SK-N-SH (cell line): Measurements from ENCODE around the gene AGFG1. TPM values are rescaled to one million over a fixed set of nuclear protein-coding genes. Genes with fewer than 3 reads are reported as not detected.

Experiments
- CTCF ChIA-PET: fragments of 300-600, 350-600 bp; formaldehyde crosslinking; extraction: SDS; loops from one replicate; lab custom pipeline; 2021; lab: Yijun Ruan, JAX
- POLR2A ChIA-PET: fragments of 350-600 bp; sonication (Branson Sonifier 250); formaldehyde crosslinking; extraction: SDS; loops from one replicate; lab custom pipeline; 2020; ENCODE audit warnings: antibody characterized with exemption, inconsistent platforms; lab: Yijun Ruan, JAX
- DNase-seq: peaks from one replicate; pipeline ENCODE4 v3.0.0; 2012
- H2AFZ ChIP-seq: fragments of 200-600 bp; sonication (generic); 2 replicates; pipeline ENCODE4 v1.8.1; 2016; ENCODE audit warnings: antibody characterized with exemption, mild to moderate bottlenecking, low read depth
- H3F3A ChIP-seq: fragments of 200-600 bp; sonication (generic); replicated peaks from 2 replicates; pipeline ENCODE3; 2016; ENCODE audit warnings: antibody characterized with exemption, mild to moderate bottlenecking; ENCODE audit not compliant: insufficient read depth
- H3K27ac ChIP-seq, 2 experiments: fragments of 200-500 bp in 1 of 2; fragments of 200-600 bp in 1 of 2; sonication (Bioruptor generic) in 1 of 2; sonication (generic), shearing (Covaris generic) in 1 of 2; 2 replicates each; pipeline versions ENCODE4 v1.5.1 to v1.6.1; 2014 to 2016; ENCODE audit warnings: low read depth in 2 of 2, inconsistent platforms in 1 of 2, low read length in 1 of 2, mild to moderate bottlenecking in 1 of 2, mixed read lengths in 1 of 2
- H3K27me3 ChIP-seq: fragments of 200-600 bp; sonication (generic), shearing (Covaris generic); 2 replicates; pipeline ENCODE4 v1.6.1; 2016; ENCODE audit warnings: mixed run types; ENCODE audit not compliant: insufficient read depth
- H3K36me3 ChIP-seq, 2 experiments: fragments of 200-500 bp in 1 of 2; fragments of 200-600 bp in 1 of 2; sonication (Bioruptor generic) in 1 of 2; sonication (generic) in 1 of 2; replicated peaks in 1 of 2; 2 replicates each; pipeline versions ENCODE3 to v1.5.1; 2014 to 2016; ENCODE audit warnings: low read length in 1 of 2, mild to moderate bottlenecking in 1 of 2; ENCODE audit not compliant: insufficient read depth in 2 of 2, control insufficient read depth in 1 of 2
- H3K4me1 ChIP-seq, 2 experiments: fragments of 200-500 bp in 1 of 2; fragments of 200-600 bp in 1 of 2; sonication (Bioruptor generic) in 1 of 2; sonication (generic), shearing (Covaris generic) in 1 of 2; 2 replicates each; pipeline versions ENCODE4 v1.5.1 to v1.6.1; 2014 to 2016; ENCODE audit warnings: low read depth in 1 of 2, low read length in 1 of 2, mixed run types in 1 of 2; ENCODE audit not compliant: insufficient read depth in 2 of 2, control insufficient read depth in 1 of 2
- H3K4me2 ChIP-seq: fragments of 200-600 bp; sonication (generic), shearing (Covaris generic); 2 replicates; pipeline ENCODE4 v1.6.1; 2017; ENCODE audit warnings: mixed run types
- H3K4me3 ChIP-seq, 2 experiments: fragments of 200-500 bp in 1 of 2; fragments of 200-600 bp in 1 of 2; sonication (Bioruptor generic) in 1 of 2; sonication (generic), shearing (Covaris generic) in 1 of 2; 2 replicates each; pipeline versions ENCODE4 v1.5.1 to v1.8.1; 2014 to 2016; ENCODE audit warnings: low read depth in 2 of 2, inconsistent platforms in 1 of 2, low read length in 1 of 2, mild to moderate bottlenecking in 1 of 2, mixed read lengths in 1 of 2, moderate library complexity in 1 of 2
- H3K79me2 ChIP-seq: fragments of 200-600 bp; sonication (generic); 2 replicates; pipeline ENCODE4 v1.8.1; 2017; ENCODE audit warnings: mild to moderate bottlenecking; ENCODE audit not compliant: insufficient read depth
- H3K9ac ChIP-seq: fragments of 200-600 bp; sonication (generic); 2 replicates; pipeline ENCODE4 v1.6.1; 2017; ENCODE audit warnings: mixed run types
- H3K9me2 ChIP-seq: fragments of 200-600 bp; sonication (generic); 2 replicates; pipeline ENCODE4 v1.6.1; 2017; ENCODE audit warnings: mixed run types
- H3K9me3 ChIP-seq: fragments of 200-600 bp; sonication (generic); 2 replicates; pipeline ENCODE4 v1.6.1; 2017; ENCODE audit warnings: mixed run types, mild to moderate bottlenecking, moderate library complexity
- H4K20me1 ChIP-seq: fragments of 200-600 bp; sonication (generic); 2 replicates; pipeline ENCODE4 v1.6.1; 2017; ENCODE audit warnings: mild to moderate bottlenecking, mixed run types; ENCODE audit not compliant: insufficient read depth
- CHD2 ChIP-seq: fragments of 150-350 bp; IDR thresholded peaks from 2 replicates; pipeline ENCODE4 v1.6.1; 2018; ENCODE audit warnings: low read length; ENCODE audit not compliant: partially characterized antibody
- ELF1 ChIP-seq: IDR thresholded peaks from 2 replicates; pipeline ENCODE4 v1.4.0; 2012
- EP300 ChIP-seq, 2 experiments: IDR thresholded peaks; 2 replicates each; pipeline versions ENCODE4 v1.4.0 to v1.6.1; 2012; ENCODE audit warnings: borderline replicate concordance in 1 of 2, low read depth in 1 of 2, low read length in 1 of 2
- FOSL2 ChIP-seq: IDR thresholded peaks from 2 replicates; pipeline ENCODE4 v1.4.0; 2012; ENCODE audit warnings: low read depth, mild to moderate bottlenecking, moderate library complexity, borderline replicate concordance
- FOXJ3 ChIP-seq: sonication (generic); formaldehyde crosslinking; IDR thresholded peaks from 2 replicates; pipeline ENCODE4 v1.5.1; 2020; ENCODE audit warnings: mild to moderate bottlenecking, missing genetic modification reagents
- JUND ChIP-seq: IDR thresholded peaks from 2 replicates; pipeline ENCODE4 v1.4.0; 2012
- NRF1 ChIP-seq: IDR thresholded peaks from 2 replicates; pipeline ENCODE4 v1.6.1; 2012; ENCODE audit warnings: low read depth, mild to moderate bottlenecking, low read length
- POLR2AphosphoS5 ChIP-seq: IDR thresholded peaks from 2 replicates; pipeline ENCODE4 v1.6.1; 2012; ENCODE audit warnings: low read depth, low read length
- RAD21 ChIP-seq: IDR thresholded peaks from 2 replicates; pipeline ENCODE4 v1.6.1; 2012; ENCODE audit warnings: mild to moderate bottlenecking, low read length
- RCOR1 ChIP-seq: fragments of 150-350 bp; IDR thresholded peaks from 2 replicates; pipeline ENCODE4 v1.6.1; 2017; ENCODE audit warnings: antibody characterized with exemption, low read length
- RXRA ChIP-seq: IDR thresholded peaks from 2 replicates; pipeline ENCODE4 v1.4.0; 2012; ENCODE audit warnings: low read depth, mild to moderate bottlenecking, borderline replicate concordance
- SMC3 ChIP-seq: IDR thresholded peaks from 2 replicates; pipeline ENCODE4 v1.6.1; 2012; ENCODE audit warnings: low read depth, low read length, improper control_type of control experiment
- TAF1 ChIP-seq: IDR thresholded peaks from 2 replicates; pipeline ENCODE4 v1.6.1; 2012; ENCODE audit warnings: low read depth, mild to moderate bottlenecking, low read length, moderate library complexity, borderline replicate concordance
- TCF12 ChIP-seq: IDR thresholded peaks from 2 replicates; pipeline ENCODE4 v1.4.0; 2012
- WGBS: methylation state at CpG from one replicate; pipeline ENCODE4 v1.1.6; 2017; ENCODE audit warnings: low lambda C conversion rate; 5-methylcytosine and 5-hydroxymethylcytosine counted together
- polyA plus RNA-seq, 3 experiments: library from polyadenylated mRNA; depleted of rRNA; stranded (reverse); fragments of >200 nt; gene quantifications; 2 replicates each; pipeline ENCODE4 v1.2.3, GENCODE V29; 2012
- TF ChIP-seq, protein P1 (sequence below): IDR thresholded peaks from 2 replicates; pipeline ENCODE4 v1.4.0; 2012; ENCODE audit warnings: low read depth, borderline replicate concordance
- TF ChIP-seq, protein P2 (sequence below): fragments of 200-600 bp; sonication (generic); IDR thresholded peaks from 2 replicates; pipeline ENCODE4 v1.6.1; 2017; ENCODE audit warnings: antibody characterized with exemption, mild to moderate bottlenecking, moderate library complexity
- TF ChIP-seq, protein P3 (sequence below): fragments of 150-350 bp; IDR thresholded peaks from 2 replicates; pipeline ENCODE4 v1.6.1; 2016; ENCODE audit warnings: mild to moderate bottlenecking, low read depth, low read length

Gene AGFG1
- polyA plus RNA-seq, 1 of the 3 experiments (the other 2 are of a cell fraction) = 42.3 TPM

DNA sequence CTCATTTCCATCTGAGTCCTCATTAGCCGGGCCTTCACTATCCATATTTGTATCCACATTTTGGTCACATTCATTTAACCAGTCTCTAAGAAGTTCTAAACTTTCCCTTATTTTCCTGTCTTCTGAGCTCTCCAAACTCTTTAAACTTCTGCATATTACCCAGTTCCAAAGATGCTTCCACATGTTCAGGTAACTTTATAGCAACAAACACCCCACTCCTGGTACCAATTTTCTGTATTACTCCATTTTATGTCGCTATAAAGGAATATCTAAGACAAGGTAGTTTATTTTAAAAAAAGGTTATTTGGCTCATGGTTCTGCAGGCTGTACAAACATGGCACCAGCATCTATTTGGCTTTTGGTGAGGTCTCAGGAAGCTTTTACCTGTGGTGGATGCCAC lies 38.8 kb upstream of the AGFG1 start:
- Histone ChIP-seq H2AFZ (no peak overlapping the region), H3K79me2 (no peaks in the 10 kb centered on the region), H3K9me2 (no peaks in the 10 kb centered on the region), H3K4me2 (no peak overlapping the region), H3F3A (no peaks in the 10 kb centered on the region), H3K9me3 (peaks cover 8% of the 10 kb centered on the region; the same call in 1 of the 2 replicates), H3K4me1 (no peaks in the 10 kb centered on the region), H3K27me3 (no peaks in the 10 kb centered on the region), H3K27ac (no peak overlapping the region), H3K36me3 (no peaks in the 10 kb centered on the region), H3K4me3 (no peak overlapping the region)
- CTCF ChIA-PET = no interaction called here
- WGBS = 43% methylated on average over 2 of the region's 2 CpGs
- DNase-seq = no peak
- POLR2A ChIA-PET = no interaction called here
- no peak for TF ChIP-seq POLR2AphosphoS5
- TF ChIP-seq ELF1 = no peak
- TF ChIP-seq, protein P1, sequence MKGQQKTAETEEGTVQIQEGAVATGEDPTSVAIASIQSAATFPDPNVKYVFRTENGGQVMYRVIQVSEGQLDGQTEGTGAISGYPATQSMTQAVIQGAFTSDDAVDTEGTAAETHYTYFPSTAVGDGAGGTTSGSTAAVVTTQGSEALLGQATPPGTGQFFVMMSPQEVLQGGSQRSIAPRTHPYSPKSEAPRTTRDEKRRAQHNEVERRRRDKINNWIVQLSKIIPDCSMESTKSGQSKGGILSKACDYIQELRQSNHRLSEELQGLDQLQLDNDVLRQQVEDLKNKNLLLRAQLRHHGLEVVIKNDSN = no peak
- no peak for TF ChIP-seq JUND
- TF ChIP-seq SMC3 = no peak
- TF ChIP-seq, protein P2, sequence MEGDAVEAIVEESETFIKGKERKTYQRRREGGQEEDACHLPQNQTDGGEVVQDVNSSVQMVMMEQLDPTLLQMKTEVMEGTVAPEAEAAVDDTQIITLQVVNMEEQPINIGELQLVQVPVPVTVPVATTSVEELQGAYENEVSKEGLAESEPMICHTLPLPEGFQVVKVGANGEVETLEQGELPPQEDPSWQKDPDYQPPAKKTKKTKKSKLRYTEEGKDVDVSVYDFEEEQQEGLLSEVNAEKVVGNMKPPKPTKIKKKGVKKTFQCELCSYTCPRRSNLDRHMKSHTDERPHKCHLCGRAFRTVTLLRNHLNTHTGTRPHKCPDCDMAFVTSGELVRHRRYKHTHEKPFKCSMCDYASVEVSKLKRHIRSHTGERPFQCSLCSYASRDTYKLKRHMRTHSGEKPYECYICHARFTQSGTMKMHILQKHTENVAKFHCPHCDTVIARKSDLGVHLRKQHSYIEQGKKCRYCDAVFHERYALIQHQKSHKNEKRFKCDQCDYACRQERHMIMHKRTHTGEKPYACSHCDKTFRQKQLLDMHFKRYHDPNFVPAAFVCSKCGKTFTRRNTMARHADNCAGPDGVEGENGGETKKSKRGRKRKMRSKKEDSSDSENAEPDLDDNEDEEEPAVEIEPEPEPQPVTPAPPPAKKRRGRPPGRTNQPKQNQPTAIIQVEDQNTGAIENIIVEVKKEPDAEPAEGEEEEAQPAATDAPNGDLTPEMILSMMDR = no peak
- no peak for TF ChIP-seq NRF1
- no peak for TF ChIP-seq FOSL2
- TF ChIP-seq CHD2 = no peak
- TF ChIP-seq, protein P3, sequence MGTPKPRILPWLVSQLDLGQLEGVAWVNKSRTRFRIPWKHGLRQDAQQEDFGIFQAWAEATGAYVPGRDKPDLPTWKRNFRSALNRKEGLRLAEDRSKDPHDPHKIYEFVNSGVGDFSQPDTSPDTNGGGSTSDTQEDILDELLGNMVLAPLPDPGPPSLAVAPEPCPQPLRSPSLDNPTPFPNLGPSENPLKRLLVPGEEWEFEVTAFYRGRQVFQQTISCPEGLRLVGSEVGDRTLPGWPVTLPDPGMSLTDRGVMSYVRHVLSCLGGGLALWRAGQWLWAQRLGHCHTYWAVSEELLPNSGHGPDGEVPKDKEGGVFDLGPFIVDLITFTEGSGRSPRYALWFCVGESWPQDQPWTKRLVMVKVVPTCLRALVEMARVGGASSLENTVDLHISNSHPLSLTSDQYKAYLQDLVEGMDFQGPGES = no peak
- no peak for TF ChIP-seq FOXJ3 (CRISPR knock-in tag)
- TF ChIP-seq TCF12 = no peak
- TF ChIP-seq, all 33 proteins: peak for 0
- H3K9ac ChIP-seq = no peak overlapping the region
- H4K20me1 ChIP-seq = no peaks in the 10 kb centered on the region

DNA sequence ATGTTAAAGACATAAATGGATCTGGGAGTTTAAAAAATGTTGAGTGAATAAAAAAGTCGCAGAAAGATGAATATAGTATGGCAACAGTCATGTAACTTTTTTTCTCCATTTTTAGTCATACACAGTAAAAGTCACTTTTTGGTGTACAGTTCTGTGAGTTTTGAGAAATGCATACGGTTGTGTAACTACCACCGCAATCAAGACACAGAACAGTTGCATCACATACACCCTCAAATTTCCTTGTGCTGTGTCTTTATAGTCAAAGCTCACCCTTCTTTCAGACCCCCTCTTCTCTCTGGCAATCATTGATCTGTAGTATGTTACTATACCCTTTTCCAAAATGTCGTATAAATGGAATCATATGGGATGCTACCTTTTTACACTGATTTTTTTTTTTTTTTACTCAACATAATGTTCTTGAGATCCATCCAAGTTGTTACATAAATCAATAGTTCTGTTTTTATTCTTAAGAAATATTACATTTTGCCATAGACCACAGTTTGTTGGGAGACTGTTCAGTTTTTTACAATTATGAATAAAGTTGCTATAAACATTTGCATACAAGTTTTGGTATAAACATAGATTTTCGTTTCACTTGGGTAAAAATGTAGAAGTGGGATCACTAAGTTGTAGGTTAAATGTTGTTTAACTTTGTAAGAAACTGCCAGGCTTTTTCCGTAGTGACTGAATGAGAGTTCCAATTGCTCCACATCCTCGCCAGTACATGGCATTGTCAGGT lies 35.4 kb upstream of the AGFG1 start:
- H3K4me2 ChIP-seq = no peak overlapping the region
- no peaks in the 10 kb centered on the region for H3K9me2 ChIP-seq
- H2AFZ ChIP-seq = no peak overlapping the region
- H3K27ac ChIP-seq = no peak overlapping the region
- DNase-seq = no peak
- no peaks in the 10 kb centered on the region for H3K36me3 ChIP-seq
- CTCF ChIA-PET = no interaction called here
- 70% methylated on average over 7 of the region's 7 CpGs for WGBS
- no peaks in the 10 kb centered on the region for H3K79me2 ChIP-seq
- POLR2A ChIA-PET = no interaction called here
- no peak for TF ChIP-seq EP300 (IDR thresholded peaks at IDR 0.05; ENCODE audit: borderline replicate concordance in 1 of 2, low read depth in 1 of 2, low read length in 1 of 2)
- no peak for TF ChIP-seq RAD21
- no peak for TF ChIP-seq SMC3
- TF ChIP-seq RXRA = no peak
- TF ChIP-seq RCOR1 = no peak
- no peak for TF ChIP-seq JUND
- no peak for TF ChIP-seq TAF1
- TF ChIP-seq, protein P3 = no peak
- H3K4me3 ChIP-seq = no peak overlapping the region
- no peaks in the 10 kb centered on the region for H3K27me3 ChIP-seq
- no peaks in the 10 kb centered on the region for H3K4me1 ChIP-seq
- H3K9me3 ChIP-seq = peaks cover 8% of the 10 kb centered on the region; the same call in 1 of the 2 replicates
- H4K20me1 ChIP-seq = no peaks in the 10 kb centered on the region
- H3K9ac ChIP-seq = no peak overlapping the region
- no peaks in the 10 kb centered on the region for H3F3A ChIP-seq
